Ishikawa (cell line): ENCODE results near the gene LDB3.

ENCODE experiments used
- EGR1 ChIP-seq: IDR thresholded peaks from 2 replicates; pipeline ENCODE4 v1.6.1; 2012
- EP300 ChIP-seq: IDR thresholded peaks from 2 replicates; pipeline ENCODE4 v1.6.1; 2012; ENCODE audit warnings: borderline replicate concordance
- FOXM1 ChIP-seq: IDR thresholded peaks from 2 replicates; pipeline ENCODE4 v1.6.1; 2012; ENCODE audit warnings: low read depth, borderline replicate concordance
- YY1 ChIP-seq: IDR thresholded peaks from 2 replicates; pipeline ENCODE4 v1.6.1; 2012; ENCODE audit warnings: low read depth

DNA sequence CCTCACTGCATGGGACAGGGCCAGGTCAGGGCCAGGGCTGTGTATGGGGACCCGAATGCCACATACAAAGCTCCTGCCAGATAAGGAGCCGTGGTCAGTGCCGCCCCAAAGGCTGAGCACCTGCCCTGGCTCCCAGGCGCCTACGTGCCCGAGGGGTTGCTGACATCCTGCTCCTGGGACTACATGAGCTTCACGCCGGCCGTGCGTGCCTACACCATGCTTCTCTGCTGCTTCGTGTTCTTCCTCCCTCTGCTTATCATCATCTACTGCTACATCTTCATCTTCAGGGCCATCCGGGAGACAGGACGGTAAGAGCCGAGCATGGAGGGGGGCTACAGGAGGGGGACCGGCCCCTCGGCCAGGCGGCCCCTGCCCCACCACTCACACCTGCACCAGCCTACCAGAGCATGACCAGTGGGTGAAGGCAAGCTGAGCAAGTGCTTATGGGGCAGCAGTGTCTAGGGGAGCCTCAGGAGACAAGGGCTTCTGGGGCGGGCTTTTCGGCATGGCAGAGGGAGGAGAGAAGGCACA lies 9.1 kb upstream of the LDB3 start:
- no peak for TF ChIP-seq FOXM1
- TF ChIP-seq EP300: no peak
- no peak for TF ChIP-seq EGR1
- TF ChIP-seq YY1: no peak
